Keratinocyte (primary cell): ENCODE results near the gene DPH2. TPM values are rescaled to one million over a fixed set of nuclear protein-coding genes. Genes with fewer than 3 reads are reported as not detected.

Experiments used
- DNase-seq: peaks from one replicate; pipeline ENCODE4 v3.0.0-alpha.2; 2011; ENCODE audit warnings: low read depth, missing footprints, low spot score
- FAIRE-seq: peaks from 2 replicates; lab custom pipeline; 2011; peaks lifted over from hg19 to GRCh38; lab: Jason Lieb, UNC
- H2AFZ ChIP-seq: 2 replicates; pipeline ENCODE4 v1.6.0; 2012; ENCODE audit warnings: low read length, control low read depth, inconsistent platforms; ENCODE audit not compliant: control insufficient read depth
- H3K27ac ChIP-seq: 2 replicates; pipeline ENCODE4 v1.5.1; 2011; ENCODE audit warnings: low read length; ENCODE audit not compliant: control insufficient read depth, insufficient read depth
- H3K27me3 ChIP-seq: 3 replicates; pipeline ENCODE4 v1.6.0; 2011; ENCODE audit warnings: low read length; ENCODE audit not compliant: control insufficient read depth, insufficient read depth; ENCODE audit errors: extremely low read depth
- H3K36me3 ChIP-seq, 2 experiments: 2 replicates in 1 of 2; 3 replicates in 1 of 2; pipeline ENCODE4 v1.5.1; 2011; ENCODE audit warnings: low read length in 2 of 2, mild to moderate bottlenecking in 1 of 2; ENCODE audit not compliant: control insufficient read depth in 2 of 2, insufficient read depth in 2 of 2; ENCODE audit errors: extremely low read depth in 1 of 2
- H3K4me1 ChIP-seq: 3 replicates; pipeline ENCODE4 v1.5.1; 2011; ENCODE audit warnings: low read length; ENCODE audit not compliant: control insufficient read depth, insufficient read depth; ENCODE audit errors: extremely low read depth
- H3K4me2 ChIP-seq: 3 replicates; pipeline ENCODE4 v1.6.0; 2011; ENCODE audit warnings: low read depth, low read length; ENCODE audit not compliant: control insufficient read depth, insufficient read depth; ENCODE audit errors: extremely low read depth
- H3K4me3 ChIP-seq, 3 experiments: fragments of 200-600 bp in 1 of 3; sonication (generic) in 1 of 3; 2 replicates in 2 of 3; 3 replicates in 1 of 3; pipeline ENCODE4 v1.5.1; 2011 to 2016; ENCODE audit warnings: low read length in 3 of 3, mild to moderate bottlenecking in 3 of 3, control low read depth in 2 of 3, inconsistent platforms in 1 of 3, low read depth in 1 of 3, mixed read lengths in 1 of 3, mixed run types in 1 of 3, moderate library complexity in 1 of 3; ENCODE audit not compliant: control insufficient read depth in 2 of 3, insufficient read depth in 2 of 3; ENCODE audit errors: extremely low read depth in 1 of 3
- H3K79me2 ChIP-seq: 2 replicates; pipeline ENCODE4 v1.6.0; 2012; ENCODE audit warnings: low read length; ENCODE audit not compliant: control insufficient read depth, insufficient read depth
- H3K9ac ChIP-seq: 3 replicates; pipeline ENCODE4 v1.6.0; 2011; ENCODE audit warnings: low read length; ENCODE audit not compliant: control insufficient read depth, insufficient read depth; ENCODE audit errors: extremely low read depth
- H3K9me1 ChIP-seq: 3 replicates; pipeline ENCODE4 v1.6.0; 2011; ENCODE audit warnings: low read length; ENCODE audit not compliant: control insufficient read depth, insufficient read depth; ENCODE audit errors: extremely low read depth
- H3K9me3 ChIP-seq: 2 replicates; pipeline ENCODE4 v1.5.1; 2012; ENCODE audit warnings: low read depth, low read length; ENCODE audit not compliant: control insufficient read depth
- H4K20me1 ChIP-seq: 3 replicates; pipeline ENCODE4 v1.6.0; 2011; ENCODE audit warnings: low read length; ENCODE audit not compliant: control insufficient read depth, insufficient read depth; ENCODE audit errors: extremely low read depth
- EZH2 ChIP-seq: IDR thresholded peaks from one replicate; pipeline ENCODE4 v1.6.1; 2012; ENCODE audit warnings: inconsistent platforms, mild to moderate bottlenecking, low read length, moderate library complexity
- dilution Hi-C: fragments of 300-500 bp; cut with MboI; formaldehyde crosslinking; loops from one replicate; pipeline ENCODE4 v1.7.0; 2020; ENCODE audit warnings: low sequenced_read_pairs; ENCODE audit not compliant: extremely low pct_ligation_motif_present
- polyA plus RNA-seq, 5 experiments: library from polyadenylated mRNA; depleted of rRNA in 3 of 5; stranded (reverse) in 3 of 5; stranded (forward) in 1 of 5; unstranded in 1 of 5; fragments of >200 nt; gene quantifications; 1 replicate in 1 of 5; 2 replicates in 3 of 5; 3 replicates in 1 of 5; pipeline versions ENCODE4 v1.2.1 to v1.2.3, GENCODE V29; 2011 to 2012; ENCODE audit warnings: missing spikeins in 2 of 5, low read depth in 1 of 5, low replicate concordance in 1 of 5
- TF ChIP-seq, protein P1 (sequence below), 3 experiments: IDR thresholded peaks in 1 of 3; conservative IDR thresholded peaks in 1 of 3; optimal IDR thresholded peaks in 1 of 3; 2 replicates in 2 of 3; 3 replicates in 1 of 3; pipeline versions ENCODE3 to v1.5.1; 2011; ENCODE audit warnings: low read length in 3 of 3, mild to moderate bottlenecking in 3 of 3, moderate library complexity in 2 of 3, control low read depth in 1 of 3, inconsistent platforms in 1 of 3; ENCODE audit not compliant: insufficient read depth in 2 of 3; ENCODE audit errors: extremely low read depth in 1 of 3

The DPH2 gene
- polyA plus RNA-seq, 1 donor (not counting 4 experiments of a cell fraction or from before 2014, with no cell fraction given): 30.3 TPM

DNA sequence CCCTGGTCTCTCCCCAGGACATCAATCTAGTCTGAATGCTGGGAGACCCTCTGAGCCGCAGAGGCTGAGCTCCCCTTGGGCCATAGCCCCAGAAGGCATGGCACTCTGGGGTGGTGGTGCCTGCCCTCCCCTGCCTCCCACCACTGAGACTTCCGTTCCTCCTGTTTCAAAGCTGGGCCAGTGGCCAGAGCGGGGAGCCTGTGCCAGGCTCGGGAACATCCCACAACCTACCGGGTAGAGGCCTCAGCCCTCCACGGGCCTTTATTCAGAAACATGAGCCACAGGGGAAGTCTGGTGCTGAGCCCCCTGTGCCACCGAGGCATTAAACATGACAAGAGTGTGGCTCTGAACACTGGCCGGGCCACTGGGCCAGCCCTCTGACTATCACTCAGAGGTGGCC, 29.6 kb downstream of the DPH2 start:
- TF ChIP-seq, protein P1, sequence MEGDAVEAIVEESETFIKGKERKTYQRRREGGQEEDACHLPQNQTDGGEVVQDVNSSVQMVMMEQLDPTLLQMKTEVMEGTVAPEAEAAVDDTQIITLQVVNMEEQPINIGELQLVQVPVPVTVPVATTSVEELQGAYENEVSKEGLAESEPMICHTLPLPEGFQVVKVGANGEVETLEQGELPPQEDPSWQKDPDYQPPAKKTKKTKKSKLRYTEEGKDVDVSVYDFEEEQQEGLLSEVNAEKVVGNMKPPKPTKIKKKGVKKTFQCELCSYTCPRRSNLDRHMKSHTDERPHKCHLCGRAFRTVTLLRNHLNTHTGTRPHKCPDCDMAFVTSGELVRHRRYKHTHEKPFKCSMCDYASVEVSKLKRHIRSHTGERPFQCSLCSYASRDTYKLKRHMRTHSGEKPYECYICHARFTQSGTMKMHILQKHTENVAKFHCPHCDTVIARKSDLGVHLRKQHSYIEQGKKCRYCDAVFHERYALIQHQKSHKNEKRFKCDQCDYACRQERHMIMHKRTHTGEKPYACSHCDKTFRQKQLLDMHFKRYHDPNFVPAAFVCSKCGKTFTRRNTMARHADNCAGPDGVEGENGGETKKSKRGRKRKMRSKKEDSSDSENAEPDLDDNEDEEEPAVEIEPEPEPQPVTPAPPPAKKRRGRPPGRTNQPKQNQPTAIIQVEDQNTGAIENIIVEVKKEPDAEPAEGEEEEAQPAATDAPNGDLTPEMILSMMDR (optimal IDR thresholded peaks at IDR 0.05 in 1 of 3, IDR thresholded peaks at IDR 0.05 in 1 of 3, conservative IDR thresholded peaks at IDR 0.05 in 1 of 3; ENCODE audit: extremely low read depth in 1 of 3, insufficient read depth in 2 of 3, low read length in 3 of 3): no peak
- TF ChIP-seq EZH2: no peak
- FAIRE-seq (no peak), DNase-seq (no peak)
- dilution Hi-C loops: no loop called here
- H3K36me3 ChIP-seq: peaks cover 2 to 3% of the 10 kb centered on the region in 2 experiments
- H3K79me2 ChIP-seq: no peaks in the 10 kb centered on the region
- no peak overlapping the region for H3K9ac ChIP-seq
- H2AFZ ChIP-seq: no peak overlapping the region
- no peaks in the 10 kb centered on the region for H4K20me1 ChIP-seq
- H3K27ac ChIP-seq: no peak overlapping the region
- H3K4me3 ChIP-seq: no peak overlapping the region
- no peaks in the 10 kb centered on the region for H3K4me1 ChIP-seq
- no peaks in the 10 kb centered on the region for H3K9me1 ChIP-seq
- no peak overlapping the region for H3K4me2 ChIP-seq
- no peaks in the 10 kb centered on the region for H3K9me3 ChIP-seq
- no peaks in the 10 kb centered on the region for H3K27me3 ChIP-seq

DNA sequence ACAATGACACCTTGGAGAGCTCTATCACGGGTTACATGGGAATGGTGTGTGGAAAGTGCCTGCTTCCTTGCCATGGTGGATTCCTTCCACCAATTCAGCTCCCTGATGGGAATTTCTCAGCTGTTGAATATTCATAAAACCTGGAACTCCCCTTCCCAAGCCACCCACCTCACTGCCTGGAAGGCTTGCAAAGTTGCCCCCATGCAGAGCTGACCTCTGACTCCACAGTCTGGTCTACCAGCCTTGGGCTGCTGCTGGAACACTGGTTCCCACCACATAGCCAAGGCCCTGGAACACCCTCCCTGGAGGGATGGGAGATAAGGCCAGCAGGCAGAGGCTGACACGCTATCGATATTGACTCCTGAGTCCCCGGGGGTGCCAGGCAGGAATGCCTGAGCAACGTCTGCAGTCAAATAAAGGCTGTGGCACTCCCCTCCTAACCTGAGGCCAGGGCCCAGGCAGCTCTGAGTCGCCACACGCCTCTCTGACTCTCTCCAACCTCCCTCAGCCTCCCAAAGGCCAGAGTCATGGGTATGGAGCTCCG, 30.4 kb downstream of the DPH2 start:
- no peaks in the 10 kb centered on the region for H4K20me1 ChIP-seq
- H3K4me3 ChIP-seq: no peak overlapping the region
- H3K4me1 ChIP-seq: no peaks in the 10 kb centered on the region
- no peak overlapping the region for H3K27ac ChIP-seq
- H3K79me2 ChIP-seq: no peaks in the 10 kb centered on the region
- peaks cover 2 to 3% of the 10 kb centered on the region in 2 experiments for H3K36me3 ChIP-seq
- dilution Hi-C loops: no loop called here
- H3K9me3 ChIP-seq: no peaks in the 10 kb centered on the region
- TF ChIP-seq, protein P1 (optimal IDR thresholded peaks at IDR 0.05 in 1 of 3, IDR thresholded peaks at IDR 0.05 in 1 of 3, conservative IDR thresholded peaks at IDR 0.05 in 1 of 3; ENCODE audit: extremely low read depth in 1 of 3, insufficient read depth in 2 of 3, low read length in 3 of 3): no peak
- no peak for TF ChIP-seq EZH2
- no peak overlapping the region for H2AFZ ChIP-seq
- no peaks in the 10 kb centered on the region for H3K27me3 ChIP-seq
- no peak overlapping the region for H3K9ac ChIP-seq
- no peak for DNase-seq
- no peaks in the 10 kb centered on the region for H3K9me1 ChIP-seq
- no peak for FAIRE-seq
- H3K4me2 ChIP-seq: no peak overlapping the region
